BLaER1 (cell line): ENCODE data around the gene KCNJ12.
"Not testable (repeated sequence)": the region's sequence is repeated elsewhere in the genome, so short reads cannot be mapped to it uniquely, and the experiment has no call there.

Experiments used
- H3K27ac ChIP-seq: shearing (Covaris generic); formaldehyde crosslinking; 2 replicates; pipeline ENCODE4 v1.8.1; 2022
- H3K27me3 ChIP-seq: shearing (Covaris generic); formaldehyde crosslinking; 2 replicates; pipeline ENCODE4 v1.8.1; 2022
- H3K36me3 ChIP-seq: shearing (Covaris generic); formaldehyde crosslinking; 2 replicates; pipeline ENCODE4 v1.8.1; 2022
- H3K4me1 ChIP-seq: shearing (Covaris generic); formaldehyde crosslinking; 2 replicates; pipeline ENCODE4 v1.8.1; 2022
- H3K4me2 ChIP-seq: shearing (Covaris generic); formaldehyde crosslinking; 2 replicates; pipeline ENCODE4 v1.8.1; 2022
- H3K4me3 ChIP-seq: shearing (Covaris generic); formaldehyde crosslinking; 2 replicates; pipeline ENCODE4 v1.8.1; 2022
- H3K9ac ChIP-seq: shearing (Covaris generic); formaldehyde crosslinking; 2 replicates; pipeline ENCODE4 v1.8.1; 2022
- H3K9me3 ChIP-seq: shearing (Covaris generic); formaldehyde crosslinking; 2 replicates; pipeline ENCODE4 v1.8.1; 2022
- H4K20me1 ChIP-seq: shearing (Covaris generic); formaldehyde crosslinking; 2 replicates; pipeline ENCODE4 v1.8.1; 2022
- Cebpa-rat ChIP-seq: shearing (Covaris generic); IDR thresholded peaks from 2 replicates; pipeline ENCODE4 v1.8.1; 2022

The KCNJ12 gene

GRCh38 chr17:21399474-21400186 lies 23.5 kb downstream of the KCNJ12 start:
- H3K36me3 ChIP-seq = peaks cover 73% of the 10 kb centered on the region
- no peaks in the 10 kb centered on the region for H3K9me3 ChIP-seq
- H3K4me2 ChIP-seq = no peak overlapping the region; the same call in 1 of the 2 replicates
- H3K27me3 ChIP-seq = no peaks in the 10 kb centered on the region
- H3K27ac ChIP-seq = no peak overlapping the region
- peaks cover 100% of the 10 kb centered on the region for H4K20me1 ChIP-seq
- no peak for TF ChIP-seq Cebpa-rat
- H3K4me1 ChIP-seq = peaks cover 86% of the 10 kb centered on the region
- no peak overlapping the region for H3K4me3 ChIP-seq
- H3K9ac ChIP-seq = 0 out of 2 replicates have a peak overlapping the region, but pooled peaks have one; percentile 10

GRCh38 chr17:21400187-21400569 lies 24.0 kb downstream of the KCNJ12 start:
- Histone ChIP-seq H3K36me3 (peaks cover 73% of the 10 kb centered on the region), H3K4me1 (peaks cover 91% of the 10 kb centered on the region), H4K20me1 (peaks cover 100% of the 10 kb centered on the region)
- not testable (repeated sequence) for H3K9me3 ChIP-seq, H3K4me3 ChIP-seq, H3K27me3 ChIP-seq, H3K27ac ChIP-seq, H3K9ac ChIP-seq, H3K4me2 ChIP-seq

GRCh38 chr17:21400816-21401593 lies 24.8 kb downstream of the KCNJ12 start:
- H3K27ac ChIP-seq = peak overlapping the region; percentile 38; the same call in 1 of the 2 replicates
- peaks cover 94% of the 10 kb centered on the region for H3K4me1 ChIP-seq

GRCh38 chr17:21402166-21402571 lies 26.0 kb downstream of the KCNJ12 start:
- 0 out of 2 replicates have a peak overlapping the region, but pooled peaks have one; percentile 9 for H3K9ac ChIP-seq
- H4K20me1 ChIP-seq = peaks cover 99% of the 10 kb centered on the region
- peak overlapping the region; percentile 16; the same call in 1 of the 2 replicates for H3K27ac ChIP-seq
- H3K9me3 ChIP-seq, H3K4me3 ChIP-seq, H3K4me2 ChIP-seq, H3K27me3 ChIP-seq: not testable (repeated sequence)
- peaks cover 84% of the 10 kb centered on the region for H3K4me1 ChIP-seq
- peaks cover 68% of the 10 kb centered on the region for H3K36me3 ChIP-seq

More at GRCh38 chr17:21400816-21401593, 24.8 kb downstream of the KCNJ12 start:
- TF ChIP-seq Cebpa-rat = no peak
- Histone ChIP-seq H3K36me3 (peaks cover 70% of the 10 kb centered on the region), H3K9ac (no peak overlapping the region), H3K4me3 (no peak overlapping the region), H3K27me3 (no peaks in the 10 kb centered on the region), H4K20me1 (peaks cover 100% of the 10 kb centered on the region), H3K9me3 (no peaks in the 10 kb centered on the region), H3K4me2 (peak overlapping the region; percentile 36)

GRCh38 chr17:21402926-21403325 lies 26.8 kb downstream of the KCNJ12 start:
- not testable (repeated sequence) for H3K9me3 ChIP-seq, H3K27me3 ChIP-seq, H3K4me3 ChIP-seq, H3K4me2 ChIP-seq, H3K9ac ChIP-seq
- Histone ChIP-seq H3K27ac (0 out of 2 replicates have a peak overlapping the region, but pooled peaks have one; percentile 16), H3K36me3 (peaks cover 64% of the 10 kb centered on the region), H3K4me1 (peaks cover 77% of the 10 kb centered on the region), H4K20me1 (peaks cover 95% of the 10 kb centered on the region)

- H3K4me1 ChIP-seq = peaks cover 67% of the 10 kb centered on the region
- 0 out of 2 replicates have a peak overlapping the region, but pooled peaks have one; percentile 55 for H3K27ac ChIP-seq
- H4K20me1 ChIP-seq = peaks cover 95% of the 10 kb centered on the region
These were observed 27.9 kb downstream of the KCNJ12 start for GRCh38 chr17:21404106-21404505.

GRCh38 chr17:21404539-21404938 lies 28.4 kb downstream of the KCNJ12 start:
- Histone ChIP-seq H4K20me1 (peaks cover 95% of the 10 kb centered on the region), H3K4me2 (peak overlapping the region; percentile 59), H3K9ac (peak overlapping the region; percentile 27; the same call in 1 of the 2 replicates), H3K4me1 (peaks cover 62% of the 10 kb centered on the region), H3K27ac (peak overlapping the region; percentile 55), H3K36me3 (peaks cover 62% of the 10 kb centered on the region)
- H3K4me3 ChIP-seq, H3K27me3 ChIP-seq, H3K9me3 ChIP-seq: not testable (repeated sequence)

More at GRCh38 chr17:21404106-21404505, 27.9 kb downstream of the KCNJ12 start:
- not testable (repeated sequence) for H3K9me3 ChIP-seq, H3K27me3 ChIP-seq, H3K4me3 ChIP-seq
- peak overlapping the region; percentile 59 for H3K4me2 ChIP-seq
- peaks cover 62% of the 10 kb centered on the region for H3K36me3 ChIP-seq
- 0 out of 2 replicates have a peak overlapping the region, but pooled peaks have one; percentile 29 for H3K9ac ChIP-seq

GRCh38 chr17:21404956-21405731 lies 29.0 kb downstream of the KCNJ12 start:
- H3K27ac ChIP-seq = peak overlapping the region; percentile 55
- H3K9me3 ChIP-seq, H3K4me3 ChIP-seq, H3K27me3 ChIP-seq: not testable (repeated sequence)
- H3K4me2 ChIP-seq = peak overlapping the region; percentile 59
- peaks cover 62% of the 10 kb centered on the region for H3K36me3 ChIP-seq
- H3K4me1 ChIP-seq = peaks cover 56% of the 10 kb centered on the region
- H4K20me1 ChIP-seq = peaks cover 95% of the 10 kb centered on the region
- peak overlapping the region; percentile 27; the same call in 1 of the 2 replicates for H3K9ac ChIP-seq

- H3K4me3 ChIP-seq, H3K9me3 ChIP-seq, H3K9ac ChIP-seq, H3K27me3 ChIP-seq: not testable (repeated sequence)
- H3K36me3 ChIP-seq = peaks cover 62% of the 10 kb centered on the region
- H4K20me1 ChIP-seq = peaks cover 95% of the 10 kb centered on the region
- H3K27ac ChIP-seq = peak overlapping the region; percentile 55; the same call in 1 of the 2 replicates
- H3K4me1 ChIP-seq = peaks cover 48% of the 10 kb centered on the region
- H3K4me2 ChIP-seq = peak overlapping the region; percentile 59
These were observed 29.8 kb downstream of the KCNJ12 start for GRCh38 chr17:21405904-21406400.

GRCh38 chr17:21406616-21407404 lies 30.7 kb downstream of the KCNJ12 start:
- not testable (repeated sequence) for H3K4me3 ChIP-seq, H3K9me3 ChIP-seq, H3K27me3 ChIP-seq, H3K27ac ChIP-seq, H3K4me2 ChIP-seq, H3K9ac ChIP-seq
- H3K36me3 ChIP-seq = peaks cover 66% of the 10 kb centered on the region
- peaks cover 95% of the 10 kb centered on the region for H4K20me1 ChIP-seq
- peaks cover 42% of the 10 kb centered on the region for H3K4me1 ChIP-seq

GRCh38 chr17:21407752-21408151 lies 31.6 kb downstream of the KCNJ12 start:
- not testable (repeated sequence) for H3K9me3 ChIP-seq, H3K27ac ChIP-seq, H3K4me3 ChIP-seq, H3K4me2 ChIP-seq, H3K27me3 ChIP-seq, H3K9ac ChIP-seq
- Histone ChIP-seq H3K4me1 (peaks cover 34% of the 10 kb centered on the region), H3K36me3 (peaks cover 73% of the 10 kb centered on the region), H4K20me1 (peaks cover 94% of the 10 kb centered on the region)

- not testable (repeated sequence) for H3K27ac ChIP-seq, H3K9ac ChIP-seq, H3K9me3 ChIP-seq, H3K27me3 ChIP-seq, H3K4me3 ChIP-seq, H3K4me2 ChIP-seq
- peaks cover 73% of the 10 kb centered on the region for H3K36me3 ChIP-seq
- H4K20me1 ChIP-seq = peaks cover 89% of the 10 kb centered on the region
- H3K4me1 ChIP-seq = peaks cover 29% of the 10 kb centered on the region
These were observed 32.1 kb downstream of the KCNJ12 start for GRCh38 chr17:21408224-21408623.
